Stimulated activated CD4-positive, alpha-beta T cell treated with anti-CD3 and anti-CD28 coated beads, TNF-alpha, amount 100 ng/mL, for 1 hour (primary cell): Measurements from ENCODE around the gene DUSP15.

Experiments
- DNase-seq, 3 donors: peaks; one replicate each; pipeline ENCODE4 v3.0.0-alpha.2; 2020; ENCODE audit warnings: low read depth in 3 of 3, low spot score in 1 of 3

DUSP15 gene

DNA sequence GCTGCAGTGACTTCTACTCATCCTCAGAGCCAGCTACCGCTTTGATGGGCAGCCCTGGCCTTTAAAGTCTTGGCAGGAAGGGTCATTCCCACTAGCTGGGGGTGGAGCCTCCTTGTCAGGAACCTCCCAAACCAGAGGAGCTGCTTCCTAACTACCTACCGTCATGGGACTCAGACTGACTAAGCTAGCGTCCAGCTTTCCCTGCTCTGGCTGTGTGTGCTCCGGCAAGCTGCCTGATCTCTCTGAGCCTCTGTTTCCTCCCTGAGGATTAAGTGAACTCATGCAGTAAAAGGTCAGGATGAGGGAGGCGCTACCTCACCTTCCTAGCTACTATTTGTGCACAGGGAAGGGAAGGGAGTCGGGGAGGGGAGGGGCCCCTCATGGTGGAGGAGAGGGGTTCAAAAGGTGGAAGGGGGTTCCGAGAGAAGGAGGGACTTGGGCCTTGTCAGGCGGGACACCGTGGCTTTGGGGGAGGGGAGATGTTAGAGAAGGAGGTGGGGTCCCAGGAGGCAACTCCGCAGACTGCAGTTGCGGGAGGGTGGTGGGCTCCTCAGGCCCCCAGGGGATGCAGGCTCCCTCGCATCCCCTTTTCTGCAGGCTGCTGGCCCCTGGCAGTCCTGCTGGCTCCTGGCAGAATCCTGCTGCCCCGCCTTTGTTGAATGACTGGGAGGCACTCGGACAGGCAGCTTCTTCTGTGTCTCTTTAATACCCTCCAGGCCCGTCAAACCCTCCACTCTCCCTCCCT is 9.8 kb downstream of the DUSP15 start:
- no peak for DNase-seq

DNA sequence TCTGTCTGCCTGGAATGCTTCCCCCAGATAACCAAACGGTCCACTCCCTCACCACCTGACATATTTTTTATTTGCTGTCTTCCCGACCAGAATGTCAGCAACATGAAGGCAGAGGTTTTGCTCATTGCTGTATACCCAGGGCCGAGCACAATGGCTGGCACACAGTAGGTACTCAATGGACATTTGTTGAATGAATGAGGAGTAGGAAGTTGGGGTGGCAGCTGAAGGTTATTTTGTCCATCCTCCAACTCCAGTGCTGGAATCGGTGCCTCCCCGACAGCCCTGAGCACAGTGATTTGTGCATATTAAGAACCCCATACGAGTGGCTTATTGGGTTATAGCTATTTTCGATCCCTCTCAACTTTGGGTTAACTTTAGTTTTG is 10.3 kb downstream of the DUSP15 start:
- DNase-seq, result no peak

DNA sequence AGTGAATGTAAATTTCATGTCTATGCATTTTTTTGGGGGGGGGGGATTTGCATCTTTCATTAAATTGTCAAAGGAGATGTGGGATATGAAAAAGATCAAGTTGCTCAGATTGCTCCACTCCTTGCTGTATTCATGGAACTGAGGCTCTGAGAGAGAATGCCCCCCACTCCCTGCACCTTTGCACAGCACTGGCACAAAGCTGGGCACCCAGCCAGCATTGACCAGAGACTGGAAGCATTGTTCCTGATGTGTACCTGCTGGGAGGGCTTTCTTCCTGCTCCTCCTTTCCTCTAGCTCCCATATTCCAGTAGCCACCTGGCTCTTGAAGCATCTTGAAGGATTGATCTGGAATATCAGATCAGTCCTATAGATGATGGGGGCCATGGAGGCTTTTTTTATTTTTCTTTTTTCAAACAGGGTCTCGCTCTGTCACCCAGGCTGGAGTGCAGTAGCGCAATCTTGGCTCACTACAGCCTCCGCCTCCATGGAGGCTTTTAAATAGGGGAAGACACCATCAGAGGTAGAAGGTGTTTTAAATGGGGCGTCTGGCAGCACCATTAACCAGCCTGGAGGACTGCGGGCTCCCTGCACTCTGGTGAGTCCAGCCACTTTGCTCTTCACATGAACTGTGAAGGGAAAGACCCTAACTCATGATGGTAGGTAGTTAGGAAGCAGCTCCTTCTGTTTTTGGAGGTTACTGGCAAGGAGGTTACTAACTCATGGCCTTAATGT is 10.9 kb downstream of the DUSP15 start:
- DNase-seq, result no peak

- no peak for DNase-seq
Observed at GRCh38 chr20:31858760-31859083, 11.6 kb downstream of the DUSP15 start.

DNA sequence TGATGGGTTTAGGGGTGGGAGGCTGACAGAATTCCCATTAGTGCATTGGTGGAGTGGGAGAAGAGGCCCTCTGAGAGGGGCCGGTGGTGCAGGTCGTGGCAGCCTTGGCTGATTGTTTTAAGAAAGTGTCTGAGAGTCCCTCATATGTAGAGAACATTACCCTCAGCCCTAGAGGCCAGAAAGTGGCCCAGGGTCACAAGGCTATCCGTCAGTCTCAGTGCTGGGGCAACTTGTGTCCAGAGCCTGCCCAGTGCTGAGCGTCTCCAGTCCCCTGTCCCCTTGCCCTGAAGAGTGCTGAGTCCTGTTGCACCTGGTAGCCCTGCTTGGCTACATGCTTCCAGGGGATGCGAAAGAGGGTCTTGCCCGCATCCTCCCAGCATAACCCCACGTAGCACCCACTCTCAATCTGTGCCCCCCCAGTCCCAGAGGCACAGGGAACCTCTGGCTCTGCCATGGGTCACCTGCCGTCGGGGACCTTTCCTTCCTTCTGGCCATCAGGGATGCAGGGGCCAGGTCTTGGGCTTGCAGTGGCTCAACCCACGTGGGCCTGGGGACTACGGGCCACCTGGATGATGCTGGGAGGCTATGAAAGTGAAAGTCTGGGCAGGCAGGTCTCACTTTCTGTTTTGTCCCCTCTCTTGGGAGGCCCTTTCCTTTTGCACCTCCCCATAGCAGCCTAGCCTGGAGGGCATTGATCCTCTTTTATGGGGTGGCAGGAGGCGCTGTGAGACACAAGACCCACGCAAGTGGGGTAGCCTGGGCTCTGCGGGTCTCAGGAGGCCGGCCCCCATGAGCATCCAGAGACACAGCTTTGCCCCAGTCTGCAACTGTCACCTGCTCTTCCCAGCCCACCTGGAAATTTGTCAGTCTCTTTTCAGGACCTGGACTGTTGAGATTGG is 12.2 kb downstream of the DUSP15 start:
- no peak for DNase-seq

GRCh38 chr20:31856516-31856915 is 13.8 kb downstream of the DUSP15 start:
- no peak for DNase-seq

GRCh38 chr20:31853481-31853880 is 16.8 kb downstream of the DUSP15 start:
- DNase-seq, result no peak

- no peak for DNase-seq
Observed at GRCh38 chr20:31851240-31851955, 18.9 kb downstream of the DUSP15 start.

GRCh38 chr20:31849306-31849930 is 20.9 kb downstream of the DUSP15 start:
- no peak for DNase-seq

DNA sequence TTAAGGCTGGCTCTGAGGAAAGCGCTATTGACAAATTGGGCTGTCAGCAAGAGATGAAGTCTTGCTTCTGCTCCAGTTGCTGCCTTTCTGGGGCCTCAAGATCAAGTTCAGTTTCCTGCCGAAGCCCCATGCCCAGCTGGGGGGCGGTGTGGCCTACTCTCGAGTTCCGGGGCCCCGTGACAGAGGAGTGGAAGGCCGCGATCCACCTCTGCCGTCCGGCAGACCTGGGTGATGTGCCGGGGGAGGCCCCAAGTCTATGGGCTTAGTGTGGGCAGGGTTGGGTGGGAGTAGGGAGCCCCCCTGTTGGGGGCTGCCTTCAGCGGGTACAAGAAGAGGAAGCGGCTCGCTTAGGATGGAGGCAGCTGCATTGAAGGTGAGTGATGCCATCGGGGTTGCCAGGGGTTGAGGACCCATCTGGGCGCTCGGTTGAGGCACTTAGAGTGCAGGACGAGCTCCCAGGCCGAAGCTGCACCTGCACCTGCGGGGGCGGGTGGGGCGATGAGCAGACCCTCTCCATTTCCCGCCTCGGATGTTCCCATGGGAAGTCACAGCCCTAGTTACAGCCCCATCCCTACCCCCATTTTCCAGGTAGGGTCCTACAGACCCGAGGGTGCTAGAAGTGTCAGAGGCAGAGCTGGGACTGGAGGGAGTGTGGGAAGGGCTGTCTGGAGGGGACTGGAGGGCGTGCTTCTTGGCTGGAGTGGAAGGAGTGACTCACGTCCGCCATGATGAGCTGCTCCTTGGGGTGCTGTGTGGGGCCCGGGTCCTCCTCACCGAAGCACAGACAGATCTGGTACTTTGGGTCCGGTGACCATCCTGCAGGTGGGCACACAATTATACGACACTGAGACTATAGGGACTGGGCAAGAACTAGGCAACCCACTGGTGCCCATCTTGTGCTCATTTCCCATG is 22.0 kb downstream of the DUSP15 start:
- DNase-seq, result no peak

- DNase-seq, result no peak
Observed at GRCh38 chr20:31846793-31847138, 23.6 kb downstream of the DUSP15 start.

GRCh38 chr20:31845300-31845863 is 24.9 kb downstream of the DUSP15 start, which contains the start of gene FOXS1:
Gene FOXS1 (minus strand): TSS chr20:31845604. CDS start chr20:31845542, 62 bp downstream.
- DNase-seq, result no peak

DNA sequence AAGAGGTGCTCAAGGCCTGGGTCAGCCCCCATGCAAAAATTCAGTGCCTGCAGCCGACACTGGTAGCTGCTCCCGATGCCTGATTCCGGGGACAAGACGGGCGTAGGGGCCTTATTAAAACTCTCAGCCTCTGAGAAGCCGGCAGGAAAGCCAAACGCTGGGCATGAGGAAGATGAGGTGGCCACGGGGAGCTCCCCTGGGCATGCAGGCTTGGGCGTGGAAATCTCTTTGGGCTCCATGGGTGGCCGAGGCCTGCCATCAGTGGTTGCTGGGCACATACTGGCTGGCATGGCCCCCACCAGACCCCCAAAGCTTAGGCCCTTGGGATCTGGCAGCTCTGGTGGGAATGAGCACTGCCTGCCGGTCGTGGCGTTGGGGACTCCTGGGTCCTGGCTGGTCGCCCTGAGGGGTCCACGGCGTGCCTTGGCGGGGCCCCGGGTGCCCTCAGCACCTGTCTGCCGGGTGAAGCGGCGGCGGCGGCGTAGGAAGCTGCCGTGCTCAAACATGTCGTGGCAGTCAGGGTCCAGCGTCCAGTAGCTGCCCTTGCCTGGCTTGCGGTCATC is 25.5 kb downstream of the DUSP15 start:
- no peak for DNase-seq

DNA sequence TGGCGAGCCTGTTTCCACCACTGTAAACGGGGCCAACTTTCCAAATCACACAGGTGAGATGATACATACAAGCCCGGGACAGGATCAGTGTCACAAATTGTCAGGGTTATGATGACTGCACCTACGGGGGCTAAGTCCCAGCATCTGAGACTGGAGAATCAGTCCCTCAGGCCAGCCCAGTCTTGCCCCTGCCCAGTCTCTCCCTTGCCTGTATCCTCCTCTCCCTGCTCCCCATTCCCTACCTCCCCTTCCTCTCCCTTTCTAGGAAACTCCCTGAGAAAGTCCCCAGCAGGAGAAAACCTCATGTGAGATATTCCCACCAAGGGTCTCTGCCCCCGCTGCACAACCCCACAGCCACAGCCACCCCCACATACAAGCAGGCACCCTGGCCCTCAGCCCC is 26.4 kb downstream of the DUSP15 start:
- DNase-seq, result no peak

- DNase-seq, result no peak
Observed at GRCh38 chr20:31843288-31843687, 27.0 kb downstream of the DUSP15 start.

- no peak for DNase-seq
Observed at GRCh38 chr20:31842471-31843157, 27.7 kb downstream of the DUSP15 start.

DNA sequence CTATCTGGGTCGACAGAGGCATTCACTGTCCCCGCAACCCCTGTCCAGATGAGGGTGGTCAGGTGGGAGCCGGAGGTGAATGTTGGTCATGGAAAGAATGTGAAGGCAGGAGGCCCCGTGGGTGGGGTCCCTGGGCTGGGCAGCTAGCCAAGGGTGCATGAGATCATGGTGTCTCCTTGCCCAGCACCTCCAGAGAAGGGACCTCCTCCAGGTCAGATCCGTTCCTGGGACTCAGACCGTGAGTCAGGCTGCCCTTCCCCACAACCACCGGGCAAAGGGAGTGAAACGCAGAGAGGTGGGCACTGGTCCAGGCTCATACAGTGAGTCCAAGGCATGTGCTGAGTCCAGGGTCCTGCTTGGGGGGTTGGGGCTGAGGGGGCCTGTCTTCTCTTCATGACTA is 28.4 kb downstream of the DUSP15 start:
- no peak for DNase-seq
